ENCODE data around the gene NCAM1. TPM values are rescaled to one million over a fixed set of nuclear protein-coding genes. Genes with fewer than 3 reads are reported as not detected.

Gene NCAM1
- total RNA-seq, 4 donors from 2014 or later = 12.8 to 27.7 (median 15.7) TPM

DNA sequence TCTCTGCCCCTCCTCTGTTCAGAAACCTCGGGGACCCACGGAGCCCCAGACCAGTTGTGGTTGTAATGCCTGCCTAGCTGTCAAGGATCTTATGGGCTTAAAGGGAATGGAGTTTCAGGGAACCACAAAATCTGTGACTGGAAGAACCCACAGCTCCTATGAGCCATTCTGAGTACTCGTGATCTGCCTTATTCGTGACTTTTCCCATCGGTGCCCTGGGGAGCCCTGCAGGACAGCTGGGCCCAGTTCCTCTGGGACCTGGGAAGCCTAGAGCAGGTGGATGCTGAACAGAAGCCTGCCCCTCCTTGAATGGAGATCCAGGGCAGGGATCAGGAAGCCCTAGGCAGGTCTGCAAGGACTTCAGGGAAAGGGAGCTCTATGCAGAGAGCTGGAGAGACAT is 311.1 kb downstream of the NCAM1 start:
- intact Hi-C loops (cut with DNase I; ENCODE audit: low total_unique reads) (no loop called here), in situ Hi-C loops (cut with MboI; ENCODE audit: low sequenced_read_pairs in 4 of 4) (no loop called here)
- Histone ChIP-seq H3K4me3 (no peak overlapping the region), H3K36me3 (no peaks in the 10 kb centered on the region), H3K27ac (no peak overlapping the region), H3K9me3 (no peaks in the 10 kb centered on the region), H3K27me3 (no peaks in the 10 kb centered on the region), H3K4me1 (no peaks in the 10 kb centered on the region)
- ATAC-seq (no peak), DNase-seq (no peak)
- TF ChIP-seq POLR2A (IDR thresholded peaks at IDR 0.05) = no peak
- TF ChIP-seq, protein P1, sequence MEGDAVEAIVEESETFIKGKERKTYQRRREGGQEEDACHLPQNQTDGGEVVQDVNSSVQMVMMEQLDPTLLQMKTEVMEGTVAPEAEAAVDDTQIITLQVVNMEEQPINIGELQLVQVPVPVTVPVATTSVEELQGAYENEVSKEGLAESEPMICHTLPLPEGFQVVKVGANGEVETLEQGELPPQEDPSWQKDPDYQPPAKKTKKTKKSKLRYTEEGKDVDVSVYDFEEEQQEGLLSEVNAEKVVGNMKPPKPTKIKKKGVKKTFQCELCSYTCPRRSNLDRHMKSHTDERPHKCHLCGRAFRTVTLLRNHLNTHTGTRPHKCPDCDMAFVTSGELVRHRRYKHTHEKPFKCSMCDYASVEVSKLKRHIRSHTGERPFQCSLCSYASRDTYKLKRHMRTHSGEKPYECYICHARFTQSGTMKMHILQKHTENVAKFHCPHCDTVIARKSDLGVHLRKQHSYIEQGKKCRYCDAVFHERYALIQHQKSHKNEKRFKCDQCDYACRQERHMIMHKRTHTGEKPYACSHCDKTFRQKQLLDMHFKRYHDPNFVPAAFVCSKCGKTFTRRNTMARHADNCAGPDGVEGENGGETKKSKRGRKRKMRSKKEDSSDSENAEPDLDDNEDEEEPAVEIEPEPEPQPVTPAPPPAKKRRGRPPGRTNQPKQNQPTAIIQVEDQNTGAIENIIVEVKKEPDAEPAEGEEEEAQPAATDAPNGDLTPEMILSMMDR (IDR thresholded peaks at IDR 0.05 in 4 of 5, conservative IDR thresholded peaks at IDR 0.05 in 1 of 5) = no peak

DNA sequence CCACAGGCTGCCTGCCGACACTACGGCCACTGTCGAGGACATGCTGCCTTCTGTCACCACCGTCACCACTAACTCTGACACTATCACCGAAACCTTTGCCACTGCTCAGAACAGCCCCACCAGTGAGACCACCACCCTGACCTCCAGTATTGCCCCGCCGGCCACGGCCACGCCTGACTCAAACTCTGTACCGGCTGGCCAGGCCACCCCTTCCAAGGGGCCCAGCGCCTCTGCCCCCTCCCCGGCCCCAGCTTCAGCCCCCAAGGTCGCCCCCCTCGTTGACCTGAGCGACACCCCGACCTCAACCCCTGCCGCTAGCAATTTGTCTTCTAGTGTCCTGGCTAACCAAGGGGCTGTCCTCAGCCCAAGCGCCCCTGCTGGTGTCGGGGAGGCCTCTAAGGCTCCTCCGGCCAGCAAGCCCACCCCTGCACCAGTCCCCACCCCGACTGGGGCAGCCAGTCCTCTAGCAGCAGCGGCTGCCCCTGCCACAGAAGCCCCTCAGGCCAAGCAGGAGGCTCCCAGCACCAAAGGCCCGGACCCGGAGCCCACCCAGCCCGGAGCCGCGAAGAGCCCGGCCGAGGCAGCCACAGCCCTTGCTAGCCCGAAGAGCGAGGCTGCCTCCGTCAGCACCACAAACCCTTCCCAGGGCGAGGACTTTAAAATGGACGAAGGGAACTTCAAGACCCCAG is 311.9 kb downstream of the NCAM1 start:
- Histone ChIP-seq H3K36me3 (no peaks in the 10 kb centered on the region), H3K27me3 (no peaks in the 10 kb centered on the region), H3K4me1 (no peaks in the 10 kb centered on the region), H3K9me3 (no peaks in the 10 kb centered on the region), H3K27ac (no peak overlapping the region), H3K4me3 (no peak overlapping the region)
- intact Hi-C loops (cut with DNase I; ENCODE audit: low total_unique reads) (no loop called here), in situ Hi-C loops (cut with MboI; ENCODE audit: low sequenced_read_pairs in 4 of 4) (no loop called here)
- ATAC-seq (no peak), DNase-seq (no peak)
- TF ChIP-seq, protein P1 (IDR thresholded peaks at IDR 0.05 in 4 of 5, conservative IDR thresholded peaks at IDR 0.05 in 1 of 5) = no peak
- TF ChIP-seq POLR2A (IDR thresholded peaks at IDR 0.05) = no peak

DNA sequence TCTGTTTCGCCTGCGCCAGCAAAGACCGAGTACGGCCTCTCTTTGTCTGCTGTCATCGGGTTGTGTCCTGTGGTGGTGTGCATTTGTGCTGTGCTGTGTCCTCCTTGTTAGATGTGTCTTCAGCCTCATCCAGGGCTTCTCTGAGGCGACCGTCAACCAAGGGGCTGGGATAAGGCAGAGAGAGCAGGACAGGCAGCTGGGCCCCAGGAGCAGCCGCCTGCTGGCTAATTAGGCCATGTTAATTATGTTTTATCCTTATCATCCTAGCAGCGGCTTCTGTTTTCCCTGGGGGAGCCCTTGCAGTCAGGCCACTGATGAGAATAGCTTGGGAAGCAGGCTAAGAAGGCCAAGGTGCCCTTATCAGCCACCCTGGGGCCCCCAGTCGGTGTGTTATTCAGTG is 312.5 kb downstream of the NCAM1 start:
- H3K27me3 ChIP-seq = no peaks in the 10 kb centered on the region
- in situ Hi-C loops (cut with MboI; ENCODE audit: low sequenced_read_pairs in 4 of 4) (no loop called here), intact Hi-C loops (cut with DNase I; ENCODE audit: low total_unique reads) (no loop called here)
- ATAC-seq (no peak), DNase-seq (no peak)
- no peak overlapping the region for H3K4me3 ChIP-seq
- no peaks in the 10 kb centered on the region for H3K4me1 ChIP-seq
- H3K9me3 ChIP-seq = no peaks in the 10 kb centered on the region
- TF ChIP-seq, protein P1 (IDR thresholded peaks at IDR 0.05 in 4 of 5, conservative IDR thresholded peaks at IDR 0.05 in 1 of 5) = no peak
- no peak for TF ChIP-seq POLR2A (IDR thresholded peaks at IDR 0.05)
- H3K36me3 ChIP-seq = no peaks in the 10 kb centered on the region
- no peak overlapping the region for H3K27ac ChIP-seq

DNA sequence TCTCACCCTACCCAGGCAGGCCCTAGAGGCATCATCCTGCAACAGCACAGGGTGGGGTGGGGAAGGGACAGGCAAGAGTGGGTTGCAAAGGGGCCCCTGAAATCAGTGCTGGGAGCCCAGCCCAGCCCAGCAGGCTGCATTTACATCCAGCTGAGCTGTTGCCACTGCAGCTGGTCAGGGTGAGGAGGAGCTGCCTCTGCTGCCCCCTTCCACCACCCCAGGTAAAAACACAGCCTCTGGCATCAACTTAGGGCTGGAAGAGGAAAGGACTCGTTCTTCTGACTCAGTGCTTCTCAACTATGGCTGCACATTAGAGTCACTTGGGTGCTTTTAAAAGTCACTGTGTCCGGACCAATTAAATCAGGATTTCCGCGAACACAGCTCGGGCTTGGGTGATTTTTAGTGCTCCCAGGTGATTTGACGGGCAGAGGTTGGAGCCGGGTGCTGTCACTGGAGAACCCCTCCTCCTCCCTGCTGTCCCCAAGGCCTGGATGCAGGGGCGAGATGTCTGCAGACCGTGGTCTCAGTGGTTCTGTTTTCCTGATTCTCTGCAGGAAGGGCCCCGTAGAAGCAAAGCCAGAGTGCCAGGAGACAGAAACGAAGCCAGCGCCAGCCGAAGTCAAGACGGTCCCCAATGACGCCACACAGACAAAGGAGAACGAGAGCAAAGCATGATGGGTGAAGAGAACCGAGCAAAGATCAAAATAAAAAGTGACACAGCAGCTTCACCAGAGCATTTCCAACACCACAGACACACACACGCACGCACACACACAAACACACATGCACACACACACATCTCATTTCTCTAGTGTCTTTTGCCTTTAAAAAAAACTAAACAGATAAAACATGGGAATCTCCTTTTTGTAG is 313.7 kb downstream of the NCAM1 start:
- no peak for ATAC-seq
- in situ Hi-C loops (cut with MboI; ENCODE audit: low sequenced_read_pairs in 4 of 4) = loop anchor here in 3 of 4 donors (25.0 kb wide), 4 partner anchors 88 to 1063 kb away; no protein-coding TSS in a partner anchor

More for the DNA sequence above, 313.7 kb downstream of the NCAM1 start:
- Histone ChIP-seq H3K36me3 (no peaks in the 10 kb centered on the region), H3K27ac (no peak overlapping the region), H3K27me3 (no peaks in the 10 kb centered on the region), H3K4me1 (no peaks in the 10 kb centered on the region), H3K4me3 (no peak overlapping the region), H3K9me3 (no peaks in the 10 kb centered on the region)
- TF ChIP-seq, protein P1 (IDR thresholded peaks at IDR 0.05 in 4 of 5, conservative IDR thresholded peaks at IDR 0.05 in 1 of 5) = no peak
- no peak for TF ChIP-seq POLR2A (IDR thresholded peaks at IDR 0.05)
- no peak for DNase-seq
- intact Hi-C loops (cut with DNase I; ENCODE audit: low total_unique reads) = no loop called here

All from gastrocnemius medialis (tissue), 4 donors.